Superior temporal gyrus (tissue), 1 donor: ENCODE data around the gene DMRT3.

Experiments
- DNase-seq: peaks from one replicate; pipeline ENCODE4 v3.0.0-alpha.2; 2016; ENCODE audit errors: extremely low spot score

Gene DMRT3, protein sequence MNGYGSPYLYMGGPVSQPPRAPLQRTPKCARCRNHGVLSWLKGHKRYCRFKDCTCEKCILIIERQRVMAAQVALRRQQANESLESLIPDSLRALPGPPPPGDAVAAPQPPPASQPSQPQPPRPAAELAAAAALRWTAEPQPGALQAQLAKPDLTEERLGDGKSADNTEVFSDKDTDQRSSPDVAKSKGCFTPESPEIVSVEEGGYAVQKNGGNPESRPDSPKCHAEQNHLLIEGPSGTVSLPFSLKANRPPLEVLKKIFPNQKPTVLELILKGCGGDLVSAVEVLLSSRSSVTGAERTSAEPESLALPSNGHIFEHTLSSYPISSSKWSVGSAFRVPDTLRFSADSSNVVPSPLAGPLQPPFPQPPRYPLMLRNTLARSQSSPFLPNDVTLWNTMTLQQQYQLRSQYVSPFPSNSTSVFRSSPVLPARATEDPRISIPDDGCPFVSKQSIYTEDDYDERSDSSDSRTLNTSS

DNA sequence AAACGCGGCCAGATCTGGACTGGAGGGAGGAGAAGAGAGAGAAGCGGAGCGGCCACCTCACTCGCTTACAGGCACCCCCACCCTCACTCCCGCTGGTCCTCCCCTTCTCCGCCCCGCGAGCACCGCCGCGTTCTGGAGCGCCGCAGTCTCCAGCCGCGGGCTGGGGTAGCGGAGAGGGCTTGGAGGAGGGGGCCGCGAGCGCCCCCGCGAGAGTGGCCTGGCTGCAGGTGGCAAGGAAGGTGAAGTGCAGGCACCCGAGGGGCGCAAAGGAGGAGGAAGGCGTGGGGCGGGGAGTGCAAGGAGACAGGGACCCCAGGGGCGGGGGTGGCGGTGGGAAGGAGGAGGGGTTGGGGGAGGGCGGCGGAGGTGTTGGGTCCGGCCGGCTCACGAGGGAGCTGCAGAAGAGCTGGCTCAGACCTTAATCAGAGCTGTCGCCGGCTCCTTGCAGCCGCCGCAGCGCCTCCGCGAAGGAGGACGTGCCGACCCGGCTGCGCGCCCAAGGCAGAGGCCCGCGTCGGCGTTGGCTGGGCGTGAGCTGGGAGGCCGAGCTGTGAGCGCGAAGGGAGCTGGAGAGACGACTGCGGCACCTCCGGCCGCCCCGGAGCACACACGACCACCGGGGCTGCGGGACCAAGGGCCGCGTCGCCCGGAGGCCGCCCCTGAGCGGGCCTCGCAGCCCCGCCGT lies at the start of gene DMRT3:
DMRT3 (plus strand) TSS at position 398 of the 685 bp plus-strand sequence. CDS start 347 bp downstream, outside the sequence.
- DNase-seq: no peak

DNA sequence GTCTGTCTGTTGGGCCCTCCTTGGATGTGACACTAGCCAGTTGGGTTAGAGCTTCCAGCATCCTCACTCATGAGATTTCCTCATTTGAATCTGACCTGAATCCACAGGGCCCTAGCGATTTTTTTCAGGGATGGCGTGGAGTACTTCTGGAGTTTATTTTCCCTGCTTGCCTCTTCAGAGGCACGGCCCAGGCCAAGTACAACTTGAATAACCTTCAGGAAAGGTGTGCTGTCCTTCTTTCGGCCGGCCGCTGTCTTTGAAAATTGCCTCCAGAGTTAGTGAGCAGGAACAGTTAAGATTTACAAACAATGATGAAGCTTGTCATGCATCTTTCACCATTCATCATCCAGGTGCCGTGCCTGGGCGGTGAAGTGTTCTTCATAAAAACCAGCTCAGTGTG lies 49.5 kb upstream of the DMRT3 start:
- no peak for DNase-seq

DNA sequence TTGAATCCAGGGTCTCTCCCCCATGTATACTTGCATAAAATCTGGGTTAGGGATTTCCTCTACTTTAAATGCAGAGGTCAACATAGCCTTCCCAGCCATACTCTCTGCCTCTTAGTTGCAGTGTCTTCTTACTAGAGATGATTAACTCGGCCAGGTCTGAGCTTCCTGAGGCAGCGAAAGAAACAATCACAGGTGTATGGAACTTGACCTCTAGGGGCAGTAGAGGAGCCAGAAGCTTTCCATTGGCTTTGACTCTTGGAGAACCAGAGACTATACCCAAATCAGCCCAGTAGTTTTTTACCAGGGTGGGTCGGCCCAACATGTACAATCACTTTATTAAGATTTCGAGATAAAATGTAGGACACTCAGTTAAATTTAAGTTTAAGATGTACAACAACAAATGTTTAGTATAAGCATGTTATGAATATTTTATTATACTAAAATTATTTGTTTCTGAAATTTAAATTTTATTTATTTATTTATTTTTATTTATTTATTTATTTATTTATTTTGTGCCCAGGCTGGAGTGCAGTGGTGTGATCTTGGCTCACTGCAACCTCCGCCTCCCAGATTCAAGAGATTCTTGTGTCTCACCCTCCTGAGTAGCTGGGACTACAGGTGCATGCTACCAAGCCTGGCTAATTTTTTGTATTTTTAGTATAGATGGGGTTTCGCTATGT lies 48.0 kb upstream of the DMRT3 start:
- DNase-seq: no peak

DNA sequence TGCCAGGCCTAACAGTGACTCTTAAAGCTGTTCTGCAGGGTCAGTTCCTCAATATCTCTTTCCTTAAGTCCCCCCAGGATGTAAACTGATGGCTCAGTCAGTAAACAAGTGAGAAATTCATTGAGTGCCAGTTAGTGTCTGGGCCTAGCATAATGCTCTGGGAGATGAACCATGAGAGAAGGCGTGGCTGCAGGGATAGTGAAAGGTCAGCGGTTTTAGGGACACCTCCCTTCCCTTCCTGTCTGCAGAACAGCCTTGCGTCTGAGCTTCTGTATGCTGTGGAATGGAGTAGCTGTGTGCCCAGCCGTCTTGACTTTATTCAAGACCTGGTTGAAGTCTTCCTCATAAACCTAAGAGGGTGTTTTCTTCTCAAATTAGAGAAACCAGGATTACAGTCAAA lies 46.7 kb upstream of the DMRT3 start:
- DNase-seq: no peak

DNA sequence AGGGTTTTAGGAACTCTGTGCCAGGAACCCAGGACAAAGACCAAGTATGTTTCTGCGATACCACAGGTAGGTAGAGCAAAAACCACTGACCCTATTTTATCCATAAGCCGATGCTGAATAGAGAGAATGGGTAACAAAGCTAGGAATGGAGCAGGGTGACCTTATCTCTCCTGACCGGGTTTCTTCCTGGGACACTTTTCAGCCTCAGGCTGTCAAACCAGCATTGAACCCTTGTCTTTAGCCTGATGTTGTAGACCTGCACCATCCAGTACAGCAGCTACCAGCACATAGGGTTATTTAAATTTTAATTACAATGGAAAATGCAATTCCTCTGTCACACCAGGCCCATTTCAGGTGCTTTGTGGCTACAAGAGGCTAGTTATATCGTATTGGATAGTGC lies 43.1 kb upstream of the DMRT3 start:
- no peak for DNase-seq

DNA sequence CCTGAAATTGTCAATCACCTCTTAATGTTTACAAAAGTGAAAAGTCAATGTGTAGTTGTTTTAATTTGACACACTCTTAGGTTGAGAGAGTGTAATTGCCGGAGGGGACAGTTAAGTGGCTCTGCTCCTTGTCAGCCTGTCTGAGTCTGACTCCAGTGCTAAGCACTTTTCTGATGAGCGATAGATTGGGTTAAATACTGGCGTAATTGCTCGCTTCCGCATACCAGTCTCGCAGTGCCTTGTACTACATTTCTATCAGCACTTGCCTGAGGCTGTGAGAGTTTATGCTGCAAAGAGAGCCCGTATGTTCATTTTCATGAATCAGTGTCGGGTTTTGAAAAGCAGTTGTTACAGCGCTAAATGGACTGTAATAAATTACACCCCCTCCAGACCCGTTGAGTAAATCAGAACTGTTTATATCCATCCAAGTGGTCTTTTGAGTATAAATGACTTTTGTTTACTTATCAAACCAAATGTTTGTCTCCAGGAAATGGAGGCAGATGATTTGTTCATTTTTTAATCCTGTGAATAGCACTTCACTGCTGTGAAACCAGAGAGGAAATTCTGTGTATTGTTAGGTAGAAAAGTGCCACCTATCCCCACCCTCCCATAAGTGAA lies 41.0 kb upstream of the DMRT3 start:
- no peak for DNase-seq

DNA sequence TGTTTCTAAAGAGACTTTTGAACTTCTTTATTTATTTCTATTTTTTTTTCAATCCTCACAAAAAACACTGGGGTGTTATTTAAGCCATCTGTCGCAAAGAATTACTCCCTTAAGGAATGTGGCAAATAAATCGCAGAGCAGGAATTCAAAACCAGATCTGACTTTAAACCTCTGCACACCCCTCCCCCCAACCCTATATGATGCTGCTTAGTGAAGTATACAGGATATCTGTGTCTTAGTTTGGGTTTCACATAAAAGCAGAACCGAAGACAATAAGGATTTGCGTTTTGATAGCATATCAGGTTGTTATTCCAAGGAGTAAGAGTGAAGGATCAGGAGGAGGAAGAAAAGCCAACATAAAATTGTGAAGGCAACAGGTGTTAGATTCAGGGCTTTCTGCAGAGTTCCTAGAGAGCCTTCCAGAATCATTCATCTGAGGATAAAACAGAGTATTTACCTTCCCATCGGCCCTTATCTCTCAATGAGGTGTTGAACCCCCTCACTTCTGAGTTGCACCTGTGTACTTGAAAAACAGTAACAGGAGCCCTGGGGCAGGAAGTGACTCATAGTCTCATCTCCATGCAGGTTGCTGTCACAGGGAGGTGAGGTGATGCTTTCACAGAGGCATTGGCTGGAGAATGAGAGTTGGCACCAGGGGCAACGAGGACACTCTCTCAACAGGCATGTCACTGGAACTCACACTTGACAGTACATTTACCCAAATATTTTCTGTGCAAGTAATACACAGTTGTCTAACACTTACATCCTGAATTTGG lies 33.5 kb upstream of the DMRT3 start:
- no peak for DNase-seq

DNA sequence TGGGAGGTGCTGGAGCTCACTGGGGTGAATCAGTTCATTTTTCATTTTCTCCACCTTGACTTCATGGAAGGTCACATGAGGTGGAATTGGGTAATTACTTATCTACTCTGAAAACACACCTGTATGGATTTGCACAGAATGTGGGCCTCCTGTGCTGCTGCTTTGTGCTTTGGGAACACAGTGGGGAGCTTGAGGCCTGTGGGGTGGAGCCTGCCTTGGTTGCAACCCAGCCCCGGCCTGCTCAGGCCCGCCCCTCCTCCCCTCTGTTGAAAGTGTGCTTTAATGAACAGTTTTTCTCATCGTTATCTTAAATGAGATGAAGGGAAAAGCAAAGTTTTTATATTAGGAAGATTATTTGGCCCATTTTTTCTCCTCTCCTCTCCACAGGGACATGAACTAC lies 28.5 kb upstream of the DMRT3 start:
- DNase-seq: no peak

DNA sequence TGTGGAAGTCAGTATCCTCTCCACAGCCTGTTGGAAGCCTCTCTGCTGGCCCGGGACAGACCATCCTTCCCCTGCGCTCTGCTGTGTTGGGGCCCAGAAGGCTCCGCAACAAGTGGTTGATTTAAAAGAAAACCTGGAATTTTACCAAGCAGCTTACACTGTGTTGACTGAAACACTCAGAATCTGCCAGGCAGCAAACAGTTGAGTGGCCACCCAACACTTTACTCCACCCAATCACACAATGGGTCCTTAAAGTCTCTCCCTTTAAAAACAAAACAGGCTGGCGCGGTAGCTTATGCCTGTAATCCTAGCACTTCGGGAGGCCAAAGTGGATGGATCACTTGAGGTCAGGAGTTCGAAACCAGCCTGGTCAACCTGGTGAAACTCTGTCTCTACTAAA lies 28.0 kb upstream of the DMRT3 start:
- no peak for DNase-seq

DNA sequence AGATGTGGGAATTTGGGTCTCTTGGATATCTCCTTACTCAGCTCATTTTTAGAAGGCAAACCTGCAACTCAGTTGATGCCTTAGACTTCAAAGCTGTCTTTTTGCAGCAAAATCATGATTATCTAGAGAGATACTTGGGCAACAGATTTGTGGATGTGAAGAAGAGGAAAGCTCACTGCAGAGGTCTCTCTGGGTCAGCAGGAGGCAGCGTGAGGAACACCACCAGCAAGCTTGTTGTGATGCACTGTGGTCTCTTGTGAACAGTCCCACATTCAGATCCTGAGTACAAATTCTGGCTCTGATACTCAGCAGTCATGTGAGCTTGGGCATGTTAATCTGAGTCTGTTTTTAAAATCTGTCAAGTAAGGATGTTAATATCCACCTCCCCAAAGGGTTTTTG lies 26.3 kb upstream of the DMRT3 start:
- DNase-seq: no peak

DNA sequence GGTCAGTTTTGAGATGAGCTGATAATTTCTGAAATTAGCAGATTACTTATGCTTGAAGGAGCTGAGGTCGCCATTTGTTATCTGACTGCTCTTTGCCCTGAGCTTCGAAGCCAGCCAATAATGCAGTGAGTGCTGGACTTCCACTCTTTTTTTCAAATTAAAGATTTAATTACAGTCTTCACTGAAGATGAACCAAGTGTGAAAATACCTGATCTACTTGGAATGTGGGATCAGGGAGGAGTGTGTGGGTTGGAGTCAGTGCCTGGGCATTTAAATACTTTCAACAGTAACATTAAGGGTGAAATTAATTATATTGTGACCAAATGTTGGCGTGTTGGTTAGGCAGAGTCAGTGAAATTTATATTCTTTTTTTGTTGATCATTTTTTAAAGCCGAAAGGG lies 23.9 kb upstream of the DMRT3 start:
- no peak for DNase-seq

DNA sequence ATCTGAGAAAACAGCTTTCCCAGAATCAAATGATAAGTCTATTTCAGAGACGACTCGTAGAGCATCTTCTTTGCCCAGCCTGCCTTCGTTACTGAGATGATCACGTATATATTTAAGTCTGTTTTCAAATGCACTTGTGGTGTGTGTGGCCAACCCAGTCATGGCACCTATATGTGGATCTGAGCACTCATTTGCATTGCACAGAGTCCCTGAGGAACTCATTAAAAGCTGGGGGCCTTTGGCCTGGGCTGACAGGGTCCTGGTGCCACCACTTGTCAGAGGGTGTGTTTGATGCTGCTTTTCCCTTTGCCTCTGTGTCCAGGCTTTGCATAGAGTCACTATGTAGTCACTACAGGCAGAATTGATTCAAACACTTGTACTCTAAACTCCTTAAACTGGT lies 17.4 kb upstream of the DMRT3 start:
- DNase-seq: no peak

DNA sequence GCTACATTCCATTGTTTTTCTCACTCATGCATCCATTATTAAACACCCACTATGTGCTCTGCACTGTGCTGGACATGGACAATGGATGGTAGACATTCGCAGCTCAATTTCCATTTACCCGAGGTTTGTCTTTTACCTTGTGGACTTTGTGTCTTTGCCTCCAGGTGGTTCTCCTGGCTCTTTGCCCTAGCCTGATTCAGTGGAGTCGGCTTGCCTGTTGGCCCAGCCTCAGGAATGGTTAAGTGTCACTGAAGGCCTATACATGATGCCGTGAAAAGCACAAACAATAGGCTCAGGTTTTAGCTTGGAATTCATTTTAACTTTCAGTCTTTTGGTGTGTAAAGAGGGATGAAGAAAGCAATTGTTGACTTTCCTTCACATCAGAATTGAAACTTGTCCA lies 16.5 kb upstream of the DMRT3 start:
- no peak for DNase-seq

DNA sequence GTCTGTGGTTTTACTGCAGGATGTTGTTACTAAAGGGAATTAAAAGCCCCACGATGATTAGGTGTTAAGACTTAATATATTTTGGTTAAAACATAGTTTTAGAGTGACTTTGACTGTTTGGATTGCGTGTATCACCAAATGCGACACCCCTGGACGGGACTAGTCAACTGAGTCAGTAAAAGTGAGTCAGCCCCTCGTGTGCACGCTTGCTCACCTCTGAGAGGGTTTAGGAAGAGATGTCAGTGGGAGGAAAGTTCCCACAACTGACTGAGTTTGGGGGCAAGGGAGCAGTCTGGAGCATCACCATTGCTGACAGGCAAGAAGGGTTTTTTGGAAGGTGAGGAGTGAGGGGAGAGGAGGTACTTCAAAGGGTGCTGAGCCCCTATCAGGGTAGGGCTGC lies 14.4 kb upstream of the DMRT3 start:
- DNase-seq: no peak

DNA sequence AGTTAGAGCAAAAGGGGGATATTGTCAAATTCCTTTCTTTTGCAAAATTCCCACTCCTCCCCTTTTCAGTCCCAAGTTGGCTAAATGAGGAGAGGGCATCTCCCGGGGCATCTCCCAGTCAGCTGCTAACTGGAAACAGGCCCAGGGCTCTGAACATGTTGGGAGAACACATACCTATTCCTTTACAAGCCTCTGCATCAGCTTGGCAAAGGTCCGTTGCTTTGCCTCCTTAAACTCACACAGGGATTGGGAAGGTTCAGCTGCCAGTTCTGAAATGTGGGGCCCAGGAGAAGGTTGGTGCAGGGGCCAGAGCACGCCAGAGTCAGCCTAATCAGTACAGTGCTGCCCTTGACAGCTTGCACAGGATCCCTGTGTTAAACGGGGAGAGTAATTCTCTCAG lies 11.0 kb upstream of the DMRT3 start:
- no peak for DNase-seq

DNA sequence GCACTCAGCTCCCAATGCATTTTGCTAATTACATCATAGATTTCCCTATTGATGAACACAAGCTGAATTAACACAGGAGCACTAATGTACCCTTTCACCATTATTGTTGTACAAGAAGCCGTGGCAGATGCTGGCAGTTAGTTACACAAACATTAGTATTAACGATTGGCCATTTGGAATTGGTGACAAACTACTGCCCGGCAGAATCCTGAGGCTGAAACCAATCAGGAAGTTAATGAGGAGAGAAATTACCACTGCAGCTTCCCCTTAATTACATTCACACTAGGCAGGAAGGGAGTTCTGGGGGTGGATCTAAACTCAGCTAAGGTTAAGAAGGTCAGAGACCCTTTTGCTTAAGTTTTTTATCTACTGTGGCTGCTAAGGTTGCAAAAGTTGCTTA lies 9.6 kb upstream of the DMRT3 start:
- DNase-seq: no peak

DNA sequence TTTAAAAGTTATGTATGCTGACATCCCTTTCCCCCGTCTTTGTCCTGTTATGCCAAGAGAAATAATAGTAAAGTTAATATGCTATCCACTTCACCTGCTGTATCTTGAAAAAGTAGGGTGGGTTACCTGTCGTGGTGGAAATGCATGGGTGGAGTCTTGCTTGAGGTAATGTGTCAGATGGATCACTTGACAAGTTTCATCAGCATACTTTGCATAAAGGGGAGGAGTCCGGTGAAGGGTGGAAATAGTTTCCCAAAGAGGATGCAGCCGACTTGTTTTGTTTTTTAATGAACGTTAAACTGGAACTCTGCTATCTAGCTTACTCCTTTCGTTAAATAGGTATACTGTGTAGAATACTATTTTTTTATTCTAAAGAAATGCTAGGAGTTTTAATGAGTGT lies 9.0 kb upstream of the DMRT3 start:
- DNase-seq: no peak

DNA sequence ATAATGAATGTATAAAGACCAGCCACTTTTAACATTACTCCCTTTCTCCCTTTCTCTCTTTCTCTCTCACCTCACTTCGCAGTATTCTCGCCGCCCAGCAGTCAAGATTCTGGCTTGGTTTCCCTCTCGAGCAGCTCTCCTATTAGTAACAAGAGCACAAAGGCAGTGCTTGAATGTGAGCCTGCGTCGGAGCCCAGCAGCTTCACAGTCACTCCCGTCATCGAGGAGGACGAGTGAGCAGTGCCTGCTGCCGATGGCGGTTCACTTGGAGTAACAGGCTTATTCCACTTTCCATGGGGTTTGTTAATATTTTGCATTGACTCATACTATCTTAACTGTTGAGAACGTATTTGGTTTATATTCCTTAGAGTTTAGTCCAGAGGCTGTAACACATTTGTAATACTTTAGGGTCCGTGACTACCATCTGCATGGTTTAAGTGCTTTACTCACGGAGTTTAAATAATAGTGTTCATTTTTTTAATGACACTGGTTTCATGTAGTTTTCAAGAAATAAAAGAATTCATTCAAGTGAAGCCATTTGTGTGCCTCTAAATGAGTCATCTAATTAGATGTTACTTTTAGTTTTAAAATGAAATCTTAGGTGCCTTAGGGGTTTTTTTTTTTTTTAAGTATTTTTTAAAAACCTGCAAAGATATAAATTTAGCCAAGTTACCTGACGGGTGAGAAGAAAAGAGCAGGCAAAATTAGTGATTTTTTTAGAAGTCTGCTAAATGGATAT lies 8.4 kb upstream of the DMRT3 start:
- no peak for DNase-seq

DNA sequence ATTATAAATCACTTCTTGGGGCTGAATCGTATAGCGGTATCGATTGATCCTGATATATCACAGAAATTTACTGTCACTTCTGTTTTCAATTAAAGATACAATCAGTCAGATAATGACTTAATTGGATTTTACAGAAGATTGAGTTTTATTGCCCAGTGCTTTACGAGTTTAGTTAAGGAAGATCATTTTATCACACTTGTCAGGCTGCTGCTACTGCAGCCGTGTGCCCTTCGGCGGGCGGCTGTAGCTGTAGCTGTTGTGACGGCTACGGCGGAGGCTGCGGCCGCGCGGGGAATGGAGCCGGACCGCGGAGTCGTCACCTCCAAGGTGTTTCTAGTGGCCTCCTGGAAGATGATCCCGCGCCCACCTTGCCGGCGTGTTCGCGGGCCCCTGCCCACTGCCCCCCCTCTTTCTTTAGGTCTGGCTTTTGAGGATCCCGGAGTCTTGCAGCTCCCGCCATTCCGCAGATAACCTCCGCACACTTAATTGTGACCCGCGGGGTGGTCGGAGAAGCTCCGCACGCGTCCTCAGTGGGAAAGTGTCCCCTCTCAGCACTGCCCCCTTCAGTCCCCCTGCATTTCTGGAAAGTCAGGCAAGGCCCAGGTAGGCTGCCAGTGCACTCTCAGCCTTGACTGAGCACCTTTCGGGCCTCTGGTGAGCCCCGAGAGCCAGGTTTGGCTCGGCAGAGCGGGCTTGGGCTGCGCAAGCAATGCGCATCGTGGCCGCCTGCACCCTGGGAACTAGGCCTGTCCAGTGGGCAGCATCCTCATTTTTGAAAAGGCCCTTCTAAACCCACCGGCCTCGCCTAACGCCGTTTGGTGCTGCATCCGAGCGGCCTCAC lies 6.9 kb upstream of the DMRT3 start:
- no peak for DNase-seq
